ENCODE measurements around the gene PPP2R3B.

Gene PPP2R3B

GRCh38 chrX:413322-414201 is 26.9 kb upstream of the PPP2R3B start:
- Histone ChIP-seq H4K8ac (ENCODE audit: low read depth, low read length) (no peak overlapping the region), H3K4me2 (ENCODE audit: insufficient read depth, low read length, poor library complexity, severe bottlenecking) (peak overlapping the region; percentile 66), H3K9me3 (replicated peaks in 1 of 2; ENCODE audit: control insufficient read depth in 2 of 2, insufficient read depth in 1 of 2, low read depth in 1 of 2, low read length in 2 of 2) (peaks cover 0 to 5% of the 10 kb centered on the region in 2 donors), H3K4me3 (ENCODE audit: low read length in 2 of 2) (peak overlapping the region in 1 of 2 donors; percentile 41), H3K27ac (replicated peaks; ENCODE audit: low read length) (no peak overlapping the region), H2BK12ac (ENCODE audit: low read length) (no peak overlapping the region), H2AK5ac (ENCODE audit: low read depth, low read length) (peak overlapping the region; percentile 63), H3K36me3 (replicated peaks in 1 of 2; ENCODE audit: control insufficient read depth in 2 of 2, insufficient read depth in 2 of 2, low read length in 2 of 2) (no peaks in the 10 kb centered on the region), H4K91ac (ENCODE audit: low read depth, low read length, poor library complexity) (no peak overlapping the region), H3K14ac (ENCODE audit: low read length) (peak overlapping the region; percentile 71), H3K18ac (ENCODE audit: low read length) (peak overlapping the region; percentile 95), H3K79me1 (ENCODE audit: low read depth, low read length) (no peaks in the 10 kb centered on the region), H3K9ac (ENCODE audit: low read depth, low read length, poor library complexity) (peak overlapping the region; percentile 38), H3K4me1 (ENCODE audit: control insufficient read depth in 2 of 2, insufficient read depth in 1 of 2, low read depth in 1 of 2, low read length in 2 of 2) (peaks cover 0 to 3% of the 10 kb centered on the region in 2 donors), H2AFZ (ENCODE audit: low read length) (peak overlapping the region; percentile 78), H3K23ac (ENCODE audit: low read depth, low read length, poor library complexity) (peak overlapping the region; percentile 34), H2BK120ac (ENCODE audit: low read depth, low read length) (peak overlapping the region; percentile 24), H2BK5ac (ENCODE audit: low read length) (no peak overlapping the region), H3K27me3 (ENCODE audit: control insufficient read depth in 3 of 3, insufficient read depth in 3 of 3, low read depth in 1 of 3, low read length in 3 of 3) (no peaks in the 10 kb centered on the region), H2BK15ac (ENCODE audit: low read length) (peak overlapping the region; percentile 90), H3K4ac (ENCODE audit: low read length) (no peak overlapping the region)
- no CpG with 5 or more reads among the region's 47 CpGs for WGBS, 2 donors (ENCODE audit: extremely low coverage in 2 of 2, insufficient read length in 2 of 2, insufficient replicate concordance in 1 of 2)
- DNase-seq (ENCODE audit: low spot score), result peak; percentile 48

- peak overlapping the region; percentile 63 for H2BK12ac ChIP-seq (ENCODE audit: low read length)
- no peak overlapping the region for H2AFZ ChIP-seq (ENCODE audit: low read length)
- H3K9ac ChIP-seq (ENCODE audit: low read depth, low read length, poor library complexity), result no peak overlapping the region
- no peak overlapping the region for H3K4me3 ChIP-seq (ENCODE audit: low read length in 2 of 2)
- no peak overlapping the region for H3K23ac ChIP-seq (ENCODE audit: low read depth, low read length, poor library complexity)
- peaks cover 0 to 3% of the 10 kb centered on the region in 2 donors for H3K4me1 ChIP-seq (ENCODE audit: control insufficient read depth in 2 of 2, insufficient read depth in 1 of 2, low read depth in 1 of 2, low read length in 2 of 2)
- peaks cover 0 to 5% of the 10 kb centered on the region in 2 donors for H3K9me3 ChIP-seq (replicated peaks in 1 of 2; ENCODE audit: control insufficient read depth in 2 of 2, insufficient read depth in 1 of 2, low read depth in 1 of 2, low read length in 2 of 2)
- no peak overlapping the region for H3K4me2 ChIP-seq (ENCODE audit: insufficient read depth, low read length, poor library complexity, severe bottlenecking)
- WGBS, 2 donors (ENCODE audit: extremely low coverage in 2 of 2, insufficient read length in 2 of 2, insufficient replicate concordance in 1 of 2), result no CpG with 5 or more reads among the region's 17 CpGs
- DNase-seq (ENCODE audit: low spot score), result no peak
- H4K8ac ChIP-seq (ENCODE audit: low read depth, low read length), result peak overlapping the region; percentile 43
- no peaks in the 10 kb centered on the region for H3K79me1 ChIP-seq (ENCODE audit: low read depth, low read length)
- H3K27ac ChIP-seq (replicated peaks; ENCODE audit: low read length), result no peak overlapping the region
- no peak overlapping the region for H3K4ac ChIP-seq (ENCODE audit: low read length)
- H3K14ac ChIP-seq (ENCODE audit: low read length), result no peak overlapping the region
- peak overlapping the region; percentile 67 for H2BK15ac ChIP-seq (ENCODE audit: low read length)
- H3K36me3 ChIP-seq (replicated peaks in 1 of 2; ENCODE audit: control insufficient read depth in 2 of 2, insufficient read depth in 2 of 2, low read length in 2 of 2), result no peaks in the 10 kb centered on the region
- H4K91ac ChIP-seq (ENCODE audit: low read depth, low read length, poor library complexity), result no peak overlapping the region
- no peaks in the 10 kb centered on the region for H3K27me3 ChIP-seq (ENCODE audit: control insufficient read depth in 3 of 3, insufficient read depth in 3 of 3, low read depth in 1 of 3, low read length in 3 of 3)
- H2BK120ac ChIP-seq (ENCODE audit: low read depth, low read length), result no peak overlapping the region
- no peak overlapping the region for H3K18ac ChIP-seq (ENCODE audit: low read length)
- H2BK5ac ChIP-seq (ENCODE audit: low read length), result peak overlapping the region; percentile 13
- H2AK5ac ChIP-seq (ENCODE audit: low read depth, low read length), result peak overlapping the region; percentile 70
Measured at GRCh38 chrX:410296-410695, 23.6 kb upstream of the PPP2R3B start.

- no peak overlapping the region for H2AFZ ChIP-seq (ENCODE audit: low read length)
- no peak overlapping the region for H3K27ac ChIP-seq (replicated peaks; ENCODE audit: low read length)
- peaks cover 0 to 5% of the 10 kb centered on the region in 2 donors for H3K9me3 ChIP-seq (replicated peaks in 1 of 2; ENCODE audit: control insufficient read depth in 2 of 2, insufficient read depth in 1 of 2, low read depth in 1 of 2, low read length in 2 of 2)
- no CpG with 5 or more reads among the region's 5 CpGs for WGBS, 2 donors (ENCODE audit: extremely low coverage in 2 of 2, insufficient read length in 2 of 2, insufficient replicate concordance in 1 of 2)
- no peak for DNase-seq (ENCODE audit: low spot score)
- no peak overlapping the region for H3K9ac ChIP-seq (ENCODE audit: low read depth, low read length, poor library complexity)
- H3K18ac ChIP-seq (ENCODE audit: low read length), result no peak overlapping the region
- H4K8ac ChIP-seq (ENCODE audit: low read depth, low read length), result no peak overlapping the region
- no peak overlapping the region for H3K14ac ChIP-seq (ENCODE audit: low read length)
- H2AK5ac ChIP-seq (ENCODE audit: low read depth, low read length), result no peak overlapping the region
- no peak overlapping the region for H3K4me3 ChIP-seq (ENCODE audit: low read length in 2 of 2)
- H3K4ac ChIP-seq (ENCODE audit: low read length), result no peak overlapping the region
- H2BK5ac ChIP-seq (ENCODE audit: low read length), result no peak overlapping the region
- no peaks in the 10 kb centered on the region for H3K36me3 ChIP-seq (replicated peaks in 1 of 2; ENCODE audit: control insufficient read depth in 2 of 2, insufficient read depth in 2 of 2, low read length in 2 of 2)
- no peaks in the 10 kb centered on the region for H3K79me1 ChIP-seq (ENCODE audit: low read depth, low read length)
- no peak overlapping the region for H3K23ac ChIP-seq (ENCODE audit: low read depth, low read length, poor library complexity)
- H2BK120ac ChIP-seq (ENCODE audit: low read depth, low read length), result no peak overlapping the region
- no peak overlapping the region for H2BK12ac ChIP-seq (ENCODE audit: low read length)
- no peaks in the 10 kb centered on the region for H3K27me3 ChIP-seq (ENCODE audit: control insufficient read depth in 3 of 3, insufficient read depth in 3 of 3, low read depth in 1 of 3, low read length in 3 of 3)
- H3K4me1 ChIP-seq (ENCODE audit: control insufficient read depth in 2 of 2, insufficient read depth in 1 of 2, low read depth in 1 of 2, low read length in 2 of 2), result no peaks in the 10 kb centered on the region
- no peak overlapping the region for H2BK15ac ChIP-seq (ENCODE audit: low read length)
- H4K91ac ChIP-seq (ENCODE audit: low read depth, low read length, poor library complexity), result no peak overlapping the region
- no peak overlapping the region for H3K4me2 ChIP-seq (ENCODE audit: insufficient read depth, low read length, poor library complexity, severe bottlenecking)
Measured at GRCh38 chrX:405149-405548, 18.4 kb upstream of the PPP2R3B start.

GRCh38 chrX:404656-405055 is 17.9 kb upstream of the PPP2R3B start:
- Histone ChIP-seq H3K27ac (replicated peaks; ENCODE audit: low read length) (no peak overlapping the region), H3K18ac (ENCODE audit: low read length) (no peak overlapping the region), H3K23ac (ENCODE audit: low read depth, low read length, poor library complexity) (no peak overlapping the region), H3K14ac (ENCODE audit: low read length) (no peak overlapping the region), H3K79me1 (ENCODE audit: low read depth, low read length) (no peaks in the 10 kb centered on the region), H2BK12ac (ENCODE audit: low read length) (no peak overlapping the region), H2AK5ac (ENCODE audit: low read depth, low read length) (no peak overlapping the region), H3K36me3 (replicated peaks in 1 of 2; ENCODE audit: control insufficient read depth in 2 of 2, insufficient read depth in 2 of 2, low read length in 2 of 2) (no peaks in the 10 kb centered on the region), H3K4me3 (ENCODE audit: low read length in 2 of 2) (no peak overlapping the region), H3K27me3 (ENCODE audit: control insufficient read depth in 3 of 3, insufficient read depth in 3 of 3, low read depth in 1 of 3, low read length in 3 of 3) (no peaks in the 10 kb centered on the region), H2BK15ac (ENCODE audit: low read length) (no peak overlapping the region), H3K4me2 (ENCODE audit: insufficient read depth, low read length, poor library complexity, severe bottlenecking) (no peak overlapping the region), H2BK5ac (ENCODE audit: low read length) (no peak overlapping the region), H4K91ac (ENCODE audit: low read depth, low read length, poor library complexity) (no peak overlapping the region), H2BK120ac (ENCODE audit: low read depth, low read length) (no peak overlapping the region), H3K9ac (ENCODE audit: low read depth, low read length, poor library complexity) (no peak overlapping the region), H4K8ac (ENCODE audit: low read depth, low read length) (no peak overlapping the region), H2AFZ (ENCODE audit: low read length) (no peak overlapping the region), H3K4me1 (ENCODE audit: control insufficient read depth in 2 of 2, insufficient read depth in 1 of 2, low read depth in 1 of 2, low read length in 2 of 2) (no peaks in the 10 kb centered on the region), H3K4ac (ENCODE audit: low read length) (no peak overlapping the region), H3K9me3 (replicated peaks in 1 of 2; ENCODE audit: control insufficient read depth in 2 of 2, insufficient read depth in 1 of 2, low read depth in 1 of 2, low read length in 2 of 2) (peaks cover 0 to 5% of the 10 kb centered on the region in 2 donors)
- WGBS, 2 donors (ENCODE audit: extremely low coverage in 2 of 2, insufficient read length in 2 of 2, insufficient replicate concordance in 1 of 2), result no CpG with 5 or more reads among the region's 10 CpGs
- no peak for DNase-seq (ENCODE audit: low spot score)

Data from neuronal stem cell (in vitro differentiated cells).